LoVo (cell line): ENCODE measurements around the gene GFM1.
"Not testable (repeated sequence)": the region's sequence is repeated elsewhere in the genome, so short reads cannot be mapped to it uniquely, and the experiment has no call there.

Experiments
- DNase-seq: peaks from one replicate; pipeline ENCODE4 v3.0.0-alpha.2; 2016; ENCODE audit warnings: low spot score

Gene GFM1

GRCh38 chr3:158678687-158679086, 34.4 kb downstream of the GFM1 start:
- no peak for DNase-seq

GRCh38 chr3:158679547-158680000, 35.2 kb downstream of the GFM1 start:
- no peak for DNase-seq

GRCh38 chr3:158680861-158681260, 36.5 kb downstream of the GFM1 start:
- DNase-seq, result no peak

- DNase-seq, result no peak
Measured at GRCh38 chr3:158683230-158683962, 39.1 kb downstream of the GFM1 start.

DNA sequence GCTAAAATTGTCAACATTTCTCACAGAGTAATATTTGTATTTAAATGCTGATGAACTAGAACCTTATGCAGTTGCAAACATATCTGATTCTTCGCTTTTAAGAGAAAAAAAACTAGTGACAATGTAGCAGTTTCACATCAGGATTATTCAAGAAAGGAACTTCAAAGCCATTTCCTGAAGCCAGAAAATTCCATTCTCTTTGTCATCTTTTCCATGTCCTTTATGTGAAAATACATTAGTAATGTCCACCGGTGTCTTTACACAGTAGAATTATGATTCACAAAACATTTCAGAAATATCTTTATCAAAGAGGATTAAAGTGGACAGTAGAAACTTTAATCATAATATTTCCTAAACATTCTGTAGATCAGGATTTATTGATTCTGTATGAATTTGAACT, 40.8 kb downstream of the GFM1 start:
- DNase-seq, result no peak

GRCh38 chr3:158693866-158694456, 49.6 kb downstream of the GFM1 start:
- not testable (repeated sequence) for DNase-seq

GRCh38 chr3:158696618-158697017, 52.3 kb downstream of the GFM1 start:
- no peak for DNase-seq

GRCh38 chr3:158700559-158700958, 56.2 kb downstream of the GFM1 start:
- DNase-seq, result no peak

GRCh38 chr3:158701420-158702065, 57.2 kb downstream of the GFM1 start:
- DNase-seq, result no peak

DNA sequence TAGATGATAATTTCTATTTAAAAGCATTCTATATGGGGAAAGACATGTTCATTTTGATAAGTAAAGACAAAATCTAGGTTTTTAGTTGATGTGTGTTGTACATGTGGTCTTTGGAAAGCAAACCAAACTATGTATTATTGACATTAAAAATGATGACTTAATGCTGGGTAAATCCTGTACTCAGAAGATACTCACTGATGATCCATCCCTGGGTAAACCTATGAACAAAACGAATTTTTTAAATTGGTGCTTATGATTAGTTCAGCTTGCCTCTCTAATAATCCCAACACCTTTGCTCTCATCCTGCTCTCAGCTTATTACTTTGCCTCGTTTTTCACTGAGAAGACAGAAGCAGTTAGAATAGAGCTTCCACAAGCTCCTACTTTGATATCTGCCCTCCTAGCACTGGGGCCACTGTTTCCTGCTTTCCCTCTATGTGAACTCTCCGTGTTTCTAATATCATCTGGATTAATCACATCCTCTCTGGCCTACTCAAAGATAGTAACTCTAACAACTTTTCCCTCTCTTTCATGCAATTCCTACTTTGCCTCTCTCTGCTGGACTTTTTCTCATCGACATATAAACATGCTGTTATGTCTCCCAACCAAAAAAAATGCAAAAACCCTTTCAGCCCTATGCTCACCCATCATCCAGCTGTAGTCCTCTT, 58.6 kb downstream of the GFM1 start:
- no peak for DNase-seq

DNA sequence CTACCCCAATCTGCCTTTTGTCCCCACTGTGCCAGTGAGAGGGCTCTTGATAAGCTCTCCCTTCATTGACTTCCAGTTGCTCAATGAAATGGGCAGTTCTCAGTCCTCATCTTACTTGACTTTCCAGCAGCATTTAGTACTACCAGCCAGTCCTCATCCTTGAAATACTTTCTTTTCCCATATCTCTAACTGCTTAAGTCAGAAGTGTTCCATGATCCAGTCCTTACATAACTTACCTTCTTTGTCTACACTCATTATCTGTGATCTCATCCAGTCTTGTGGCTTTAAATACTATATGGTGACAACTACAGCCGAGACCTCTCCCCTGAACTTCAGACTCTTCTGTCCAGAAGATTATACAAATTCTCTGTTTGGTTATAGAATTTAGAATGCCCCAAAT, 59.2 kb downstream of the GFM1 start:
- no peak for DNase-seq

GRCh38 chr3:158709666-158710083, 65.3 kb downstream of the GFM1 start:
- peak; percentile 20 for DNase-seq

- DNase-seq, result no peak
Measured at GRCh38 chr3:158710601-158711000, 66.3 kb downstream of the GFM1 start.

DNA sequence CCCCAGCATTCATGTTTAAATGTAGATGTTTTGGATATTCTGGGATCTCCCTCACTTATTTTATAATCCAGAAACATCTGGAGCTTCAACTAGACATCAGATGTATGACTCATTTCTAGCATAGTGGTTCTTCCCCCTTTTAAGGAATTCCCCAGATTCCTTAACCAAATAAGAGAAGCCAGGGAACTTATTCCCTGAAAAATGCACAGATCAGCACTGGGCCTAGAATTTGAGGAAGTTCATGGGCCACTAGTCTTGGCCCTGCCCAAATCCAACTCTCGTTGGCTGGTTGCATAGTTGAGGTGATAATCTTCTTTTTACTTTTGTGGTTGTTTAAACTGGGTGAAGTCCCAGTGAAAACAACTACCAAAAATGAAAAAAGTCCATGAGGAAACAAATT, 67.6 kb downstream of the GFM1 start:
- no peak for DNase-seq

- no peak for DNase-seq
Measured at GRCh38 chr3:158712443-158712842, 68.1 kb downstream of the GFM1 start.

- no peak for DNase-seq
Measured at GRCh38 chr3:158713094-158713499, 68.8 kb downstream of the GFM1 start.

GRCh38 chr3:158717576-158717975, 73.2 kb downstream of the GFM1 start:
- DNase-seq, result no peak

- DNase-seq, result peak; percentile 89
Measured at GRCh38 chr3:158718490-158719170, 74.3 kb downstream of the GFM1 start.

- no peak for DNase-seq
Measured at GRCh38 chr3:158722108-158722507, 77.8 kb downstream of the GFM1 start.

DNA sequence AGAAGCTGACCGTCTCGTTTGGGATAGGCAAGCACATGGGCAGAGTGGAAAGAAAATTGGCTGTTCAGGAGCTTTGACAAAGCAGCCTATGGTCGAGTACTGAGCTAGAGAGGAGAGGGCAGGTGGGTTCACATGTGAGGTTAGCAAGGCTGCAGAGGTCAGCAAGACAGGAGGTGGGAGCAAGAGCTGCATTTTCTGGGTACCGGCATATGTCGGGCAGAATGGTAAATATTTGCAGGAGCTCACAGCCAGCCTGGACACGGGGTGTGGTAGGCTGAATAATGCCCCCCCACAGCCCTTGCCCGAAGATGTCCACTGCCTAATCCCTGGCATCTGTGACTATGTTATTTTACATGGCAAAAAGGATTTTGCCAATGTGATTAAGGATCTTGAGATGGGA, 79.7 kb downstream of the GFM1 start:
- DNase-seq, result no peak

DNA sequence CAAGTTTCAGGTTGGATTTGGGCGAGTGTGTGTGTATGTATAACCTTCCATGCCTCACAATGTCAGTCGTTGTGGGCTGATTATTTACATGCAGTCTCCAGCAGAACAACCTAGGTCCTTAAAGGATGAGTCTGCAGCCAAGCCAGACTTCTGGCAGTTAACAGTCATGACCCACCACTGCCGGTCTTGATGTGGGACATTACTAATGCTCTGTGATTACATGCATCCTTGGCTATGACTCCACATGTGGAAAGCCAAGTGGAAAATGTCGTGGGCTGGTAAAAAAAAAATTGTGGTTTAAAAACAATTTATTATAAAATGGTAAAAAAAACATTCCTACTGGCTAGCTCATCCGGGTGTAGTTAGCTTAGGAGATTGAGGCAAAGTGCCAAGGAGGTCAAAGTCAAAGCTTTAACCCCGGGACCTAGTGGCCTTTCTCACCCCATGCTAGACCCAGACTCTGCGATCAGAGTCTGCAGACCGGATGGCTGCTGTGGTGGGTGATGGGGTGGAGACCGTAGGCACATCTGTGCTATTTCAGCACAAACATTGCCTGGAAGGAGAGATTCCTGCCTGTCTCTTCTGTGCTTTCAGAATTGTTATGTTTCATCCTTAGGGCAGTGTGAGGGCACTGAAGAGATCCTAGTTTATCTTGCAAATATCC, 81.2 kb downstream of the GFM1 start:
- DNase-seq, result peak; percentile 80
